ENCODE data around the gene VWA2.

GRCh38 chr10:114289096-114289436 is 50.0 kb downstream of the VWA2 start:
- TF ChIP-seq TAF1 (IDR thresholded peaks at IDR 0.05; ENCODE audit: low read depth) (no peak), EP300 (IDR thresholded peaks at IDR 0.05; ENCODE audit: borderline replicate concordance) (no peak), MAX (IDR thresholded peaks at IDR 0.05) (no peak), RAD21 (IDR thresholded peaks at IDR 0.05; ENCODE audit: low read depth) (no peak), ZBTB7A (IDR thresholded peaks at IDR 0.05; ENCODE audit: low read depth) (no peak), YY1 (IDR thresholded peaks at IDR 0.05; ENCODE audit: low read depth) (no peak), USF1 (IDR thresholded peaks at IDR 0.05) (no peak), EGR1 (IDR thresholded peaks at IDR 0.05) (no peak), REST (IDR thresholded peaks at IDR 0.05; ENCODE audit: low read depth) (no peak), CEBPB (IDR thresholded peaks at IDR 0.05) (no peak), NFIC (IDR thresholded peaks at IDR 0.05) (no peak)

Measured in Ishikawa (cell line).